NT2/D1 (cell line): ENCODE results near the gene GAA.

Source experiments
- DNase-seq: peaks from one replicate; pipeline ENCODE4 v3.0.0-alpha.2; 2011; ENCODE audit warnings: low read depth, low spot score
- H3K27me3 ChIP-seq: 2 replicates; pipeline ENCODE4 v1.6.0; 2011; ENCODE audit warnings: mild to moderate bottlenecking; ENCODE audit not compliant: insufficient read length, insufficient read depth
- H3K36me3 ChIP-seq: 2 replicates; pipeline ENCODE4 v1.6.1; 2011; ENCODE audit warnings: mild to moderate bottlenecking, low read length, mixed read lengths; ENCODE audit not compliant: insufficient read depth, insufficient read length
- H3K4me1 ChIP-seq: 2 replicates; pipeline ENCODE4 v1.5.1; 2011; ENCODE audit not compliant: insufficient read depth, insufficient read length
- H3K4me3 ChIP-seq: 2 replicates; pipeline ENCODE4 v1.5.1; 2011; ENCODE audit warnings: low read depth; ENCODE audit not compliant: insufficient read length
- H3K9ac ChIP-seq: 2 replicates; pipeline ENCODE4 v1.6.0; 2011; ENCODE audit warnings: low read depth; ENCODE audit not compliant: insufficient read length
- H3K9me3 ChIP-seq: 2 replicates; pipeline ENCODE4 v1.5.1; 2011; ENCODE audit warnings: mild to moderate bottlenecking, low read length; ENCODE audit not compliant: insufficient read depth
- SUZ12 ChIP-seq: IDR thresholded peaks from 2 replicates; pipeline ENCODE4 v1.6.1; 2011; ENCODE audit not compliant: insufficient read length, insufficient read depth; ENCODE audit errors: extremely low read depth
- YY1 ChIP-seq: IDR thresholded peaks from 2 replicates; pipeline ENCODE4 v1.6.1; 2011; ENCODE audit not compliant: insufficient read length, insufficient read depth
- ZNF274 ChIP-seq: IDR thresholded peaks from 2 replicates; pipeline ENCODE4 v1.6.1; 2011; ENCODE audit warnings: mild to moderate bottlenecking, low read depth, low read length

Gene GAA

GRCh38 chr17:80145076-80146075 lies 44.0 kb downstream of the GAA start:
- H3K4me1 ChIP-seq, result peaks cover 6% of the 10 kb centered on the region

GRCh38 chr17:80146121-80147034 lies 45.0 kb downstream of the GAA start:
- Histone ChIP-seq H3K36me3 (peaks cover 63% of the 10 kb centered on the region), H3K9me3 (no peaks in the 10 kb centered on the region), H3K4me3 (peak overlapping the region; percentile 94), H3K27me3 (no peaks in the 10 kb centered on the region), H3K4me1 (peaks cover 6% of the 10 kb centered on the region), H3K9ac (peak overlapping the region; percentile 99)
- no peak for TF ChIP-seq SUZ12
- TF ChIP-seq YY1, result peak; percentile 18
- DNase-seq, result no peak

More at GRCh38 chr17:80145076-80146075, 44.0 kb downstream of the GAA start:
- TF ChIP-seq ZNF274 (no peak), SUZ12 (no peak), YY1 (no peak)
- Histone ChIP-seq H3K4me3 (peak overlapping the region; percentile 94), H3K9ac (peak overlapping the region; percentile 99), H3K27me3 (no peaks in the 10 kb centered on the region), H3K36me3 (peaks cover 71% of the 10 kb centered on the region), H3K9me3 (no peaks in the 10 kb centered on the region)
- no peak for DNase-seq

- peaks cover 8% of the 10 kb centered on the region; the same call in 1 of the 2 replicates for H3K9me3 ChIP-seq
- H3K27me3 ChIP-seq, result no peaks in the 10 kb centered on the region
- peaks cover 11% of the 10 kb centered on the region for H3K4me1 ChIP-seq
- H3K4me3 ChIP-seq, result peak within 1 kb of the TSS; percentile 94
- peak; percentile 98 for DNase-seq
- TF ChIP-seq ZNF274 (no peak), SUZ12 (no peak), YY1 (peak; percentile 19)
- H3K9ac ChIP-seq, result peak within 1 kb of the TSS; percentile 99
- H3K36me3 ChIP-seq, result peaks cover 54% of the 10 kb centered on the region
These were observed 45.8 kb downstream of the GAA start, which contains the start of gene EIF4A3 for GRCh38 chr17:80147035-80147822. EIF4A3 (minus strand) TSS chr17:80147128; CDS start chr17:80146961, 167 bp downstream.

- H3K9me3 ChIP-seq, result peaks cover 37% of the 10 kb centered on the region
- H3K27me3 ChIP-seq, result no peaks in the 10 kb centered on the region
- TF ChIP-seq SUZ12, result no peak
- TF ChIP-seq ZNF274, result no peak
- TF ChIP-seq YY1, result no peak
- peaks cover 14% of the 10 kb centered on the region for H3K36me3 ChIP-seq
- no peak for DNase-seq
- H3K4me3 ChIP-seq, result no peak overlapping the region
- peaks cover 18% of the 10 kb centered on the region for H3K4me1 ChIP-seq
- no peak overlapping the region for H3K9ac ChIP-seq
These were observed 50.0 kb downstream of the GAA start for GRCh38 chr17:80151333-80151732.

GRCh38 chr17:80152081-80152702 lies 50.8 kb downstream of the GAA start:
- H3K9ac ChIP-seq, result peak overlapping the region; percentile 39
- no peak overlapping the region for H3K4me3 ChIP-seq
- DNase-seq, result no peak
- H3K27me3 ChIP-seq, result no peaks in the 10 kb centered on the region
- peaks cover 14% of the 10 kb centered on the region for H3K36me3 ChIP-seq
- H3K4me1 ChIP-seq, result peaks cover 18% of the 10 kb centered on the region
- TF ChIP-seq YY1 (no peak), ZNF274 (no peak), SUZ12 (no peak)
- peaks cover 45% of the 10 kb centered on the region for H3K9me3 ChIP-seq

- Histone ChIP-seq H3K36me3 (peaks cover 14% of the 10 kb centered on the region), H3K4me3 (no peak overlapping the region), H3K9me3 (peaks cover 54% of the 10 kb centered on the region), H3K27me3 (no peaks in the 10 kb centered on the region), H3K9ac (peak overlapping the region; percentile 39), H3K4me1 (peaks cover 18% of the 10 kb centered on the region)
- TF ChIP-seq YY1, result no peak
- TF ChIP-seq SUZ12, result no peak
- TF ChIP-seq ZNF274, result no peak
- DNase-seq, result no peak
These were observed 51.6 kb downstream of the GAA start for GRCh38 chr17:80153004-80153403.
